GM19099 (cell line): Measurements from ENCODE around the gene MANSC1.

ENCODE experiments used
- POLR2A ChIP-seq: IDR thresholded peaks from 3 replicates; pipeline ENCODE4 v1.6.1; 2011; ENCODE audit warnings: low read depth; ENCODE audit not compliant: insufficient read length; ENCODE audit errors: extremely low read depth

MANSC1 gene

DNA sequence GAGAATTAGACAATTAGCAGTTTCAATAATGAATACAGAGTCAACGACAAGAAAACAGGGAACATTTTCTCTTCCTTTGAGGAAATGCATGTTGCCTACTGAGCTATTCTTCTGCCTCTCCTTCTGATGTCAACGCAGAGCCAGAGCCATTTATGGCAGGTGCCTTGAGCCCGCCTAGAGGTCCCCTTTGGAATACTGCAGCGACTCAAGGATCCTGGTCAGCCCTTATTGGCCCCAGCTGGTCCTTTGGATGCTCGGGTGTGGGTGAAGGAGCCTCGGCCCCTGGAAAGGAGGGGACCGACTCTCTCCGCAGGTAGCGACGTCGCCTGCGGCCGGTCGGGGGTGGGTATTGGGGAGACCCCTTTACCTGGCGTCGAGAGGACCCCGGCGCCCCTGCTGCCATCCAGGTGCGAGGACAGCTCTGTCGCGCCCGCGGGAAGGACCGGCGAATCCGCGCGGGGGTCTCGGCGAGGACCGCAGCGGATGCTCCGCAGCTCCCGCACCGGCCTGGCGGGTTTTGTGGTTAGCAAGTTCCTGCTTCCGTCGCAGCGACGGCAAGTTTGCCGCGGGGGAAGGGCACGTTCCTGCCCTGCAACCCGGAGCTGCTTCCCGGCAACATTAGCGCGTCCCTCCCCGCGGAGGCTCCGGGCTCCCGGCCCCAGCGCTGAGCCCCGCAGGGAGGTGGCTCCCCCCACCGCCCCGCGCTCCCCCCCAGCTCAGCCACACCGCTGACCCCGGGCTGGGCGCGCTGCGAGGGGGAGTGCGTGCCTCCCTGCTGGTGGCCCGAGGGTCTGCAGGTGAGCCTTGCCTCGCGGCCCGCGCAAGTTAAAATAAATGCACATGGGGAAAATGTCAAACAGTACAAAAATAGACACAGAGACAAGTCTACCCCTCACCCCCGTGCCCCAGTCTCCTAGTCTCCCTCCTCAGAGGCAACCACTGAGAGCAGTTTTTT is at the start of gene MANSC1:
Gene MANSC1 (minus strand): TSS at position 532 of the 955 bp plus-strand sequence. CDS start 6,928 bp downstream, outside the sequence.
- TF ChIP-seq POLR2A: no peak

DNA sequence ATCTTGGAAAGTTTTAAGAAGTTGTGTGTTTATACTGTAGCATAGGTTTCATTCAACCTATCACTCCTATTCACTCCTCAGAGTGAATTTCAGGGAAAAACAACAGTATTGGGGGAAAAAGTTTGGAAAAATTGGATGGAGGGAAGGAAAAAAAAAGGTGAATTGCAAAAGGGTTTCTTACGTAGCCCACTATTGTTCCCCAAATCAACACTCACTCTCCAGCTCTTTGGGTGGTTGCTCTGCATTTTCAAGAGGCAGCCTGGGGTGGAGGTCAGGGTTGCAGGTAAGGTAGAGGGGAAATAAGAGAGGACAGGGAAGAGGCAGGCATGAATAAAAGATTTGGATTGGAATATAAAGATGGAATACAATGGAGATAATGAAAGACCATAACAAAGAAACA is 49.1 kb upstream of the MANSC1 start:
- no peak for TF ChIP-seq POLR2A

DNA sequence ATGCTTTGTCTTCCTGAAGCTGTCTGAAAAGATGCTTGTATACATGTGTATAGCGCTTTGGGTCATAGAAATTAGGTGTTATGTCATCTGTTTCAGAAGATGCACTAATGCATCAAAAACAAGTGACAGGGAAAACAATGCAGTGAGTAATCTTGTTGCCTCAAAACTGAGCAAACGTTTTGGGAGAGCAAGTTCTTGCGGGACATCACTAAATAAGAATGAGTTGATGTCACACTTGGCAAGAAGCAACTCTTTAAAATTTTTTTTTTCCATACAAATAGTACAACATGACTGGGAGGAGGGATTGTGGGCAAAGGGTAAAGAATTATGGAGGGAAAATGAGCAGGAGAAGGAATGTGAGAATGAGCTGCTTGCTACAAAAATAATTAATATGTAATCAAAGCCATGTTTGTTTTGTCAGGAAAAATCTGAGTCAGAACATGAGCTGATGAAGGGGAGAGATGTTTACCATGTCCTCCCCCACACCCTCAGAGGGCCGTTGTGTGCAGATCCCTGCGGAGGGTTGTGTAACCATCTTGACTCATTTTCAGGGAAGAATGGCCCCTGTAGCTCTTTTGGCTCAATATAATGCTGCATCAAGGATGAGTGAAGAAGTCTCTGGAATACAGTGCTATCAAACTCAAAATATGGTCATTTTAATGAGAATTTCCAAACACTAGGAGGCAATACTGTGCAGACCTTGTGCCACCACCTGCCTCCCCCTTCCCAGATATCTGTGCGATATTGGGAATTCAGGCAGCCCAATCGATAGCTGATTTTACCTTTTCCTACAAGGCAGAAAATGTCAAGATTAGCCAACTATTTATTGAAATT is 48.2 kb upstream of the MANSC1 start:
- no peak for TF ChIP-seq POLR2A

DNA sequence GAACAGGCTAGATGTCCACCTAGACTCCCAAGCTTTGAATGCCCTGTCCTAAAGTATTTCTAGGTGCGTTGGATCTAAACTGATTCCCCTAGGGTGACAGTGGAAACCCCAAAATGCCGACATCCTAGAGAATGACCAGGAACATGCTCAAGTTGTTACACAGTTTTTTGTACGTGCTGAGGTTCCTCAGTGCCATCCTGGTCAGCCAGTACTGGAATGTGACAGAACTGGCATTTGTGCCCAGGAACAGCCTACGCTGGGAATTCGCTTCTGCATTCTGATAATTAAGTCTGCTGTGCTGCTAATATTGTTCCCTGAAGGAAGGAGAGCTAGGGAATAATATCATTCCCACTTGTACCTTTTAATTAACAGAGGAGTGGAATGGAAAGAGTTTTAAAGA is 47.1 kb upstream of the MANSC1 start:
- no peak for TF ChIP-seq POLR2A

DNA sequence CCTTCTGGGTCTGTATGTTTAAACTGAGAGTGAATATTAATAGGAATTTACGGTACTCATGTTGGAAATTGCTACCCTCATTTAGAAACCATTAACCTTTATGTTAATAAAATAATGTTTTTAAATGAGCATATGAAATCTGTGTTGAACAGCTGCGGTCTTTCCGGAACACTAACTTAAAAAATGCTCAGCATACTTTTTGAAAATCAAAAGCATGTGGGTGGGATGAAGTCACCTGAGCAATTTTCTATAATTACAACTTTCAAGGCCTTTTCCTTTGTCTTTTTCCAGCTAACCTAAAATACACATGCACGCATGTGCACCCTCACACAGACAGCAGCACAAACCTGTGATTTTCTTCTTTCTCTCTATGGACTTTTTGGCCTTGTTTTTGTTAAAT is 46.7 kb upstream of the MANSC1 start:
- no peak for TF ChIP-seq POLR2A

DNA sequence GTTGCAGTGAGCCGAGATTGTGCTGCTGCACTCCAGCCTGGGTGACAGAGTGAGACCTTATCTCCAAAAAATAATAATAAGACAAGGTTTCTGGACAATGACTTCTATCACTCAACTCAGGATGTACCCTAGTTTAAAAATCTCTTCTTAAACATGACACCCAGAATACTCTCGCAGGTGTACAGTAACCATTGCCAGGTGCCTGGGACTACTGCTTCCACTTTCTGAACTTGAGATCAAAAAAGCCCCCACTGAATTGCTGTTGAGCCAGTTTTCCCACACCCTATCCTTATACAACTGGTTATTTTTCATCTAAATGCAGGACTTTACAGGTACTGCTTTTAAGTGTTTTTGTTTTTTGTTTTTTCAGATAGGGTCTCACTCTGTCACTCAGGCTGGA is 43.1 kb upstream of the MANSC1 start:
- no peak for TF ChIP-seq POLR2A

DNA sequence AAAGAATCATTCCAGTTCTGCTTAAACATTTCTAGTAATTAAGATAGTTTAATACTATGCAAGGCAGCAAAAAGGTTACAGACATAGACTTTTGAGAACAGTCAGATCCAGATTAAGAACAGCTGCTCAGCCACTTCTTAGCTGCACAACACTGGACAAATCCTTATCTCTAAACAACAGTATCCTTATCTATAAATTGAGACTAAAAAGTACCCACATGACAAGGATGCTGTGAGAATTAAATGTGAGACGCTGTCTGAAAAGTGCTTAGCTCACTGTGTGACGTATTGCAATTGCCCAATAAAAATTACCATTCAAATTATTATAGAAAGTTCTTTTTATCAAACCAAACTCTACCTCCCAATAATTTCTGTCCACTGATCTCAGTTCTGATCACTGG is 42.4 kb upstream of the MANSC1 start:
- TF ChIP-seq POLR2A: no peak

DNA sequence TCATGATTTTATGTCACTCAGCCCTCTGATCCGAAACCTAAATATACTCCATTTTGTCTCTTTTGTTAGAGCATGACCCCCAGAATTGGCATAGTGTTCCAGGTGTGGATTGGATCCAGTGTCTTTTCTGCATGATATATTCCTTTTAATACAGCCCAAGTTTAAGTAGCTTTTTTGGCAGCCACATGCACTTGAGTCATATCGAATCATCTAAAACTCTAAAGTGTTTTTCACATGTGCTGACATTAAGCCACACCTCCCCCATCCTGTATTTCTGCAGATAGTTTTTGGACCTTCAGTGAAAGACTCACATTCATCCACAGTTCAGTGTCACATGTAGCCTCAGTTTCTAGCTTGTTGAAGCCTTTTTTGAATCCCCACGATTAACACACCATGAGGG is 37.5 kb upstream of the MANSC1 start:
- TF ChIP-seq POLR2A: no peak

DNA sequence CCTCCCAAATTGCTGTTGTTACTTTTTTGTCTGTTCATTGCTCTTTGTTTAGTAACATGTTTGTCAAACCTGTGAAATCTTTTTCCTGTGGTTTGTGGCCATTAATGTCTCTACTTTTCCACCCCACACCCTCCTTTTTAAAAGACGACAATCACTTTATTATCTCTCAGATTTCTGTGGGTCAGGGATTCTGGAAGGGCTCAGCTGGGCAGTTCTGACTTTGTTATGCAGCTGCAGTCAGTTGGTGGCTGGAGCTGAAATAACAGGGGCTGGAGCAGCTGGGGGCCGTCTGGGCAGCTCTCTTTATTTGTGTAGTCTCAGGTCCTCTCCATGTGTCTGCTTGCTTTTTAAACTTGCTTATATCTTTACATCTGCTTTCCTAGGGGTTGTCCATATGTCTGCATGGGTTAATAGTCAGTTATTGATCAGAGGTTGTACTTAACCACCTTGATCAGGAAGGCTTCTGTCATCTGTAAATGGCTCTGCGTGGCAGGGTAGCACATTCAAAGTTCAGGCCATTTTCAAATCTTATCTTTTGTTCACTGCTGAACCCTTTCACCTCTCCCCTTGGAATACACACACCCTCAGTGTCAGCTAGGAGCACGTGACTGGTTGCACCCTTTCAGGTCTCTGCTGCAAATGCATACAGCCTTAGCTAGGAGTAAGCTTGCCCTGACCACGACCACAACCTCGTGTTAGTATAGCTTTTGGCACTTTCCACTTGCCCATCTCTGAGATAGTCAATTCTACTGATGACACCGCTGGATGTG is 34.7 kb upstream of the MANSC1 start:
- TF ChIP-seq POLR2A: no peak

DNA sequence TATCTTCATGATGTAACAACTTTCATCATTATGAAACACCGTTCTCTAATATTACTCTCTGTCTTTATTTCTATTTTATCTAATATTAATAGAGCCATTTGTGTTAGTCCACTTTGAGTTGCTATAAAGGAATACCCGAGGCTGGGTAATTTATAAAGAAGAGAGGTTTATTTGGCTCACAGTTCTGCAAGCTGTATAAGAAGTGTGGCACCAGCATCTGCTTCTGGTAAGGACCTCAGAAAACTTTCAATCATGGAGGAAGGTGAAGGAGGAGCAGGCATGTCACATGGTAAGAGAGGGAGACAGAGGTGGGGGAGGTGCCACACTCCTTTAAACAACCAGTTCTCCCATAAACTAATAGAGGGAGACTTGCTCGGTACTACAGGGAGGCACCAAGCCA is 31.9 kb upstream of the MANSC1 start:
- TF ChIP-seq POLR2A: no peak

DNA sequence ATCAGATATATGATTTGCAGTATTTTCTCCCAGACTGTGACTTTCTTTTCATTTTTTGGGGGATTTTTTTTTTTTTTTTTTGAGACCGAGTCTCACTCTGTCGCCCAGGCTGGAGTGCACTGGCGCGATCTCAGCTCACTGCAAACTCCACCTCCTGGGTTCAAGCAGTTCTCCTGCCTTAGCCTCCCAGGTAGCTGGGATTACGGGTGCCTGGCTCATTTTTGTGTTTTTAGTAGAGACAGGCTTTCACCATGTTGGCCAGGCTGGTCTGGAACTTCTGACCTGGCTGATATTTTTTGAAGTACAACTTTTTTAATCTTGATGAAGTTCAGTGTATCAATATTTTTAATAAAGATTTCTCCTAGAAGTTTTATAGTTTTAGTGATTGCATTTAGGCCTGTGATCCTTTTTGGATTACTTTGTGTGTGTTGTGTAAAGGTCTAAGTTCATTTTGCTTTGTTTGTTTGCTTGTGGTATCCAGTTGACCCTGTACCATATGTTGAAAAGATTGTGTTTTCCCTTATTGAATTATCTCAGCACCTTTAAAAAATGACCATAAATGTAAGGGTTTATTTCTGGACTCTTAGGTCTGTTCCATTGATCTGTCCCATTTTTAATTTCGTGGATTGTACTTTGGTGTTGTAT is 31.0 kb upstream of the MANSC1 start:
- no peak for TF ChIP-seq POLR2A

DNA sequence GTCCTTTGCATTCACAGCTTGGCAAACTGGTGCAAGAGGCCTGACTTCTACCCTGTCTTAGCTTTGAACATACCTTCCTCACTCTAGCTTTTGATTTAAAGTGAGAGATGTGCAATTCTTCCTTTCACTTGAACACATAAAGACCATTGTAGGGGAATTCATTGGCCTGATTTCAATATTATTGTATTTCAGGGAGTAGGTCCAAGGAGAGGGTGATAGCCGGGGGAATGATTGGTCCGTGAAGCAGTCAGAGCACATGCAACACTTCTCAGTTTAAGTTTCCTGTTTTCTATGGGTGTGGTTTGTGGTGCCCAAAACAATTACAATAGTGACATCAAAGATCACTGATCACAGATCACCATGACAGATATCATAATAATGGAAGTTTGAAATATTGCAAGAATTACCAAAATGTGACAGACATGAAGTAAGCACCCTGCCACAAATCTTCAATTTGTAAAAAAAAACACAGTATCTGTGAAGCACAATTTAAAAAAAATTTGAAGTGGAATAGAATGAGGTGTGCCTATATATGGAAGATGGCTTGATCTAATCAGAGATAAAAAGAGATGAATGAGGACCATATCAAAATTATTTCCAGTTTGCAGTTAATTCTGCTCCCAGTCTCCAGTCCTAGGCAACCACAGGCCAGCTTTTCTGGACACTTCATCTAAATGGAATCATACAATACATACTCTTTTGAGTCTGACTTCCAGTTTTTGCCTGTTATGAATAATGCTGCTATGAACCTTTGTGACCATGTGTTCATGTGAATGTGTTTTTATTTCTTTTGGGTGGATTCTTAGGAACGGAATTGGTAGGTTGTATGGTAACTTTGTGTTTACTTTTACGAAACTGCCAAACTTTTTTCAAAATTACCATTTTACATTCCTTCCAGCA is 30.0 kb upstream of the MANSC1 start:
- no peak for TF ChIP-seq POLR2A

DNA sequence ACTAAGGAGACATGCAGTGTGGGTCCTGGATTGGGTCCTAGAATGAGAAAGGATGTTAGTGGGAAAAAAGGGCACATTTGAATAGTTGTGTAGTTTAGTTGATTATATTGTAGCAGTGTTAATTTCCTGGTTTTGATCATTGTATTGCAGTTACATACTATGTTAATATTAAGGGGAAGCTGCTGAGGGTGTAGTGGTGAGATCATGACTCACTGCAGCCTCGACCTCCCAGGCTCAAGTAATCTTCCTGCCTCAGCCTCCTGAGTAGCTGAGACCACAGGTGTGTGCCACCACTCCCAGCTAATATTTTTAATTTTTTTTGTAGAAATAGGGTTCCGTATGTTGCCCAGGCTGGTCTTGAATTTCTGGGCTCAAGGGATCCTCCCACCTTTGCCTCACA is 28.6 kb upstream of the MANSC1 start:
- no peak for TF ChIP-seq POLR2A
